IMR-90 (cell line): ENCODE data around the gene C5orf63. TPM values are rescaled to one million over a fixed set of nuclear protein-coding genes. Genes with fewer than 3 reads are reported as not detected.

Experiments used
- ATAC-seq: fragments of 200-7000 bp; cut with Tn5 transposase; 2 replicates; pipeline ENCODE4 v1.9.1; 2020; ENCODE audit warnings: low read depth, mild to moderate bottlenecking, moderate library complexity
- BruUV-seq: library from RNA; stranded (reverse); fragments of 400-500 nt; replicated peaks from 2 replicates; lab custom pipeline; 2021; lab: Mats Ljungman, UMichigan
- CTCF ChIA-PET: fragments of 300-600 bp; formaldehyde crosslinking; extraction: SDS; loops from one replicate; lab custom pipeline; 2021; ENCODE audit warnings: antibody characterized with exemption; lab: Yijun Ruan, JAX
- POLR2A ChIA-PET: fragments of 300-600 bp; sonication (Branson Sonifier 250); formaldehyde crosslinking; loops from one replicate; lab custom pipeline; 2022; ENCODE audit warnings: antibody characterized with exemption; ENCODE audit not compliant: unreplicated experiment; lab: Charles Lee
- DNase-seq: peaks from one replicate; pipeline ENCODE4 v3.0.0; 2013
- H2AFZ ChIP-seq: replicated peaks from 2 replicates; pipeline ENCODE3; 2013; ENCODE audit warnings: low read length, mild to moderate bottlenecking; ENCODE audit not compliant: poor library complexity
- H2AK5ac ChIP-seq: 2 replicates; pipeline ENCODE4 v1.6.1; 2013; ENCODE audit warnings: low read depth, low read length, inconsistent platforms
- H2AK9ac ChIP-seq: replicated peaks from 2 replicates; pipeline ENCODE3; 2013; ENCODE audit warnings: mild to moderate bottlenecking, low read depth, low read length, moderate library complexity; ENCODE audit not compliant: poor library complexity
- H2BK120ac ChIP-seq: 2 replicates; pipeline ENCODE4 v1.6.1; 2013; ENCODE audit warnings: low read depth, low read length, inconsistent platforms
- H2BK15ac ChIP-seq: 3 replicates; pipeline ENCODE4 v1.6.1; 2013; ENCODE audit warnings: low read depth, low read length, inconsistent platforms
- H2BK20ac ChIP-seq: 2 replicates; pipeline ENCODE4 v1.6.1; 2013; ENCODE audit warnings: low read depth, mild to moderate bottlenecking, inconsistent platforms, low read length, moderate library complexity
- H2BK5ac ChIP-seq: 2 replicates; pipeline ENCODE4 v1.6.1; 2013; ENCODE audit warnings: mild to moderate bottlenecking, low read depth, low read length, inconsistent platforms; ENCODE audit not compliant: poor library complexity, severe bottlenecking
- H3K14ac ChIP-seq: replicated peaks from 2 replicates; pipeline ENCODE4 v1.6.1; 2013; ENCODE audit warnings: low read depth, low read length, inconsistent platforms
- H3K18ac ChIP-seq: 2 replicates; pipeline ENCODE4 v1.6.1; 2013; ENCODE audit warnings: low read depth, low read length, control low read depth
- H3K23ac ChIP-seq: 2 replicates; pipeline ENCODE4 v1.6.1; 2013; ENCODE audit warnings: low read depth, low read length, inconsistent platforms
- H3K27ac ChIP-seq: 2 replicates; pipeline ENCODE4 v1.5.1; 2013; ENCODE audit warnings: mild to moderate bottlenecking, control low read depth, low read length; ENCODE audit not compliant: insufficient read depth
- H3K27me3 ChIP-seq: 2 replicates; pipeline ENCODE4 v1.6.1; 2013; ENCODE audit warnings: low read length; ENCODE audit not compliant: control insufficient read depth, insufficient read depth
- H3K36me3 ChIP-seq: 2 replicates; pipeline ENCODE4 v1.6.1; 2013; ENCODE audit warnings: low read length, mixed read lengths; ENCODE audit not compliant: control insufficient read depth, insufficient read depth
- H3K4ac ChIP-seq: 2 replicates; pipeline ENCODE4 v1.6.1; 2013; ENCODE audit warnings: low read depth, low read length, inconsistent platforms
- H3K4me1 ChIP-seq: 2 replicates; pipeline ENCODE4 v1.6.1; 2013; ENCODE audit warnings: low read length, mixed read lengths; ENCODE audit not compliant: control insufficient read depth, insufficient read depth
- H3K4me2 ChIP-seq: 2 replicates; pipeline ENCODE4 v1.6.1; 2013; ENCODE audit warnings: low read depth, mild to moderate bottlenecking, control low read depth, low read length, moderate library complexity
- H3K4me3 ChIP-seq: 2 replicates; pipeline ENCODE4 v1.5.1; 2013; ENCODE audit warnings: low read depth, mild to moderate bottlenecking, control low read depth, low read length, moderate library complexity; ENCODE audit not compliant: insufficient read depth
- H3K56ac ChIP-seq: 2 replicates; pipeline ENCODE4 v1.6.1; 2013; ENCODE audit warnings: low read length, inconsistent platforms; ENCODE audit not compliant: insufficient read depth; ENCODE audit errors: extremely low read depth
- H3K79me1 ChIP-seq, 2 experiments: 2 replicates each; pipeline ENCODE4 v1.6.1; 2013; ENCODE audit warnings: low read length in 2 of 2, inconsistent platforms in 1 of 2, low read depth in 1 of 2
- H3K9ac ChIP-seq: 2 replicates; pipeline ENCODE4 v1.6.1; 2013; ENCODE audit warnings: low read depth, low read length, control low read depth
- H3K9me1 ChIP-seq: 2 replicates; pipeline ENCODE4 v1.6.1; 2013; ENCODE audit warnings: low read length, inconsistent platforms; ENCODE audit not compliant: insufficient read depth
- H3K9me3 ChIP-seq: 2 replicates; pipeline ENCODE4 v1.6.1; 2013; ENCODE audit warnings: low read length; ENCODE audit not compliant: control insufficient read depth, insufficient read depth
- H4K20me1 ChIP-seq: 2 replicates; pipeline ENCODE4 v1.6.1; 2013; ENCODE audit warnings: low read length, inconsistent platforms; ENCODE audit not compliant: insufficient read depth
- H4K5ac ChIP-seq: 2 replicates; pipeline ENCODE4 v1.6.1; 2013; ENCODE audit warnings: mild to moderate bottlenecking, low read depth, low read length, control low read depth
- H4K8ac ChIP-seq, 2 experiments: 2 replicates each; pipeline ENCODE4 v1.6.1; 2013; ENCODE audit warnings: low read depth in 2 of 2, low read length in 2 of 2, control low read depth in 1 of 2, inconsistent platforms in 1 of 2
- H4K91ac ChIP-seq: 2 replicates; pipeline ENCODE4 v1.6.1; 2013; ENCODE audit warnings: low read depth, low read length, inconsistent platforms; ENCODE audit not compliant: insufficient read depth
- BHLHE40 ChIP-seq: fragments of 150-350 bp; IDR thresholded peaks from 2 replicates; pipeline ENCODE4 v1.6.1; 2016; ENCODE audit warnings: mild to moderate bottlenecking, low read depth, low read length
- CEBPB ChIP-seq: IDR thresholded peaks from 2 replicates; pipeline ENCODE4 v1.6.1; 2012; ENCODE audit warnings: low read depth, low read length, improper control_type of control experiment
- CHD1 ChIP-seq: IDR thresholded peaks from 2 replicates; pipeline ENCODE4 v1.6.1; 2012; ENCODE audit warnings: low read depth, low read length, improper control_type of control experiment
- FOS ChIP-seq: fragments of 150-350 bp; IDR thresholded peaks from 2 replicates; pipeline ENCODE4 v1.6.1; 2016; ENCODE audit warnings: low read depth, low read length
- MAFK ChIP-seq: IDR thresholded peaks from 2 replicates; pipeline ENCODE4 v1.6.1; 2012; ENCODE audit warnings: low read depth, low read length, improper control_type of control experiment
- MAZ ChIP-seq: IDR thresholded peaks from 2 replicates; pipeline ENCODE4 v1.6.1; 2012; ENCODE audit warnings: low read depth, mild to moderate bottlenecking, low read length, improper control_type of control experiment, moderate library complexity, borderline replicate concordance
- MXI1 ChIP-seq: IDR thresholded peaks from 2 replicates; pipeline ENCODE4 v1.6.1; 2012; ENCODE audit warnings: low read depth, mild to moderate bottlenecking, low read length, moderate library complexity, borderline replicate concordance
- NFE2L2 ChIP-seq: fragments of 150-350 bp; IDR thresholded peaks from 2 replicates; pipeline ENCODE4 v1.6.1; 2016; ENCODE audit warnings: low read depth, mild to moderate bottlenecking, low read length
- POLR2A ChIP-seq: IDR thresholded peaks from 2 replicates; pipeline ENCODE4 v1.6.1; 2012; ENCODE audit warnings: mild to moderate bottlenecking, low read depth, low read length
- RAD21 ChIP-seq: IDR thresholded peaks from 2 replicates; pipeline ENCODE4 v1.6.1; 2012; ENCODE audit warnings: low read length, improper control_type of control experiment
- RCOR1 ChIP-seq: IDR thresholded peaks from 2 replicates; pipeline ENCODE4 v1.6.1; 2012; ENCODE audit warnings: mild to moderate bottlenecking, low read length, improper control_type of control experiment; ENCODE audit not compliant: insufficient replicate concordance
- RFX5 ChIP-seq: IDR thresholded peaks from 2 replicates; pipeline ENCODE4 v1.8.0; 2012; ENCODE audit warnings: low read depth, mild to moderate bottlenecking, low read length, moderate library complexity
- SMC3 ChIP-seq: fragments of 150-350 bp; IDR thresholded peaks from 2 replicates; pipeline ENCODE4 v1.6.1; 2016; ENCODE audit warnings: low read depth, mild to moderate bottlenecking, antibody characterized with exemption, low read length, moderate library complexity
- WGBS, 2 experiments: methylation state at CpG; one replicate each; pipeline versions ENCODE4 v1.1.5 to v1.1.7; 2013; ENCODE audit warnings: missing lambda C conversion rate in 2 of 2; ENCODE audit not compliant: insufficient read length in 1 of 2; ENCODE audit errors: extremely low coverage in 2 of 2; 5-methylcytosine and 5-hydroxymethylcytosine counted together
- dilution Hi-C: fragments of 300-500 bp; cut with HindIII; formaldehyde crosslinking; loops from one replicate; pipeline ENCODE4 v1.14.3; 2018; ENCODE audit warnings: low sequenced_read_pairs; ENCODE audit not compliant: unreplicated experiment
- in situ Hi-C: fragments of 300-500 bp; cut with MboI; formaldehyde crosslinking; loops from 3 replicates; pipeline ENCODE4 v1.14.3; 2019; ENCODE audit warnings: low sequenced_read_pairs, inconsistent platforms, mixed read lengths
- intact Hi-C: fragments of 100-400 bp; cut with micrococcal nuclease; formaldehyde crosslinking; loops from 2 replicates; pipeline ENCODE4 v1.10.0; 2022
- polyA plus RNA-seq, 3 experiments: library from polyadenylated mRNA; depleted of rRNA; stranded (reverse); fragments of >200 nt; gene quantifications; 2 replicates each; pipeline ENCODE4 v1.2.3, GENCODE V29; 2012; ENCODE audit warnings: low replicate concordance in 1 of 3
- total RNA-seq: library from RNA; depleted of rRNA; stranded (reverse); fragments of >200 nt; gene quantifications from 2 replicates; pipeline ENCODE4 v1.2.3, GENCODE V29; 2012
- TF ChIP-seq, protein P1 (sequence below): fragments of 150-350 bp; IDR thresholded peaks from 2 replicates; pipeline ENCODE4 v1.6.1; 2016; ENCODE audit warnings: low read depth, mild to moderate bottlenecking, low read length, moderate library complexity, borderline replicate concordance
- TF ChIP-seq, protein P2 (sequence below): conservative IDR thresholded peaks from 2 replicates; pipeline ENCODE4 v1.5.1; 2012; ENCODE audit warnings: mild to moderate bottlenecking, low read depth, low read length, improper control_type of control experiment
- TF ChIP-seq, protein P3 (sequence below): fragments of 150-350 bp; IDR thresholded peaks from 2 replicates; pipeline ENCODE4 v1.6.1; 2017; ENCODE audit warnings: mild to moderate bottlenecking, antibody characterized with exemption, low read length, low read depth

Gene C5orf63
- total and polyA plus RNA-seq, 2 of the 4 experiments (the other 2 are of a cell fraction) = 0.72 to 1.1 TPM

DNA sequence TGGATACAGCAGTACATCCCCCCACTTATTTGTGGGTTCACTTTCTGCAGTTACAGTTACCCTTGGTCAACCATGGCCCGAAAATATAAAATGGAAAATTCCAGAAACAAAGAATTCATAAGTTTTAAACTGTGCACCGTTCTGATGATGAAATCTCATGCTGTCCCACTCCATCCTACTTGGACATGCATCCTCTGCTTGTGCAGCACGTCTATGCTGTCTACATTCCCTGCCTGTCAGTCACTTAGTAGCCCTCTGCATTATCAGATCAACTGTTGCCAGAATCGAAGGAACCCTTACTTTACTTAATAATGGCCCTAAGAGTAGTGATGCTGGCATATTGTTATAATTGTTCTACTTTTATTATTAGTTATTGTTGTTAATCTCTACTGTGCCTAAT, 57.6 kb downstream of the C5orf63 start:
- H3K27me3 ChIP-seq = no peaks in the 10 kb centered on the region
- no peak overlapping the region for H4K5ac ChIP-seq
- dilution Hi-C loops (no loop called here), intact Hi-C loops (no loop called here), in situ Hi-C loops (no loop called here)
- 0 out of 2 replicates have a peak overlapping the region, but pooled peaks have one; percentile 17 for H3K14ac ChIP-seq
- TF ChIP-seq RAD21 (no peak), POLR2A (no peak), MAZ (no peak), RCOR1 (no peak), MAFK (no peak), SMC3 (no peak), MXI1 (no peak), NFE2L2 (no peak), FOS (no peak), BHLHE40 (no peak), CHD1 (no peak), CEBPB (no peak; the same call in 1 of the 2 replicates), RFX5 (no peak)
- TF ChIP-seq, protein P1, sequence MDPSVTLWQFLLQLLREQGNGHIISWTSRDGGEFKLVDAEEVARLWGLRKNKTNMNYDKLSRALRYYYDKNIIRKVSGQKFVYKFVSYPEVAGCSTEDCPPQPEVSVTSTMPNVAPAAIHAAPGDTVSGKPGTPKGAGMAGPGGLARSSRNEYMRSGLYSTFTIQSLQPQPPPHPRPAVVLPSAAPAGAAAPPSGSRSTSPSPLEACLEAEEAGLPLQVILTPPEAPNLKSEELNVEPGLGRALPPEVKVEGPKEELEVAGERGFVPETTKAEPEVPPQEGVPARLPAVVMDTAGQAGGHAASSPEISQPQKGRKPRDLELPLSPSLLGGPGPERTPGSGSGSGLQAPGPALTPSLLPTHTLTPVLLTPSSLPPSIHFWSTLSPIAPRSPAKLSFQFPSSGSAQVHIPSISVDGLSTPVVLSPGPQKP = no peak
- TF ChIP-seq, protein P2, sequence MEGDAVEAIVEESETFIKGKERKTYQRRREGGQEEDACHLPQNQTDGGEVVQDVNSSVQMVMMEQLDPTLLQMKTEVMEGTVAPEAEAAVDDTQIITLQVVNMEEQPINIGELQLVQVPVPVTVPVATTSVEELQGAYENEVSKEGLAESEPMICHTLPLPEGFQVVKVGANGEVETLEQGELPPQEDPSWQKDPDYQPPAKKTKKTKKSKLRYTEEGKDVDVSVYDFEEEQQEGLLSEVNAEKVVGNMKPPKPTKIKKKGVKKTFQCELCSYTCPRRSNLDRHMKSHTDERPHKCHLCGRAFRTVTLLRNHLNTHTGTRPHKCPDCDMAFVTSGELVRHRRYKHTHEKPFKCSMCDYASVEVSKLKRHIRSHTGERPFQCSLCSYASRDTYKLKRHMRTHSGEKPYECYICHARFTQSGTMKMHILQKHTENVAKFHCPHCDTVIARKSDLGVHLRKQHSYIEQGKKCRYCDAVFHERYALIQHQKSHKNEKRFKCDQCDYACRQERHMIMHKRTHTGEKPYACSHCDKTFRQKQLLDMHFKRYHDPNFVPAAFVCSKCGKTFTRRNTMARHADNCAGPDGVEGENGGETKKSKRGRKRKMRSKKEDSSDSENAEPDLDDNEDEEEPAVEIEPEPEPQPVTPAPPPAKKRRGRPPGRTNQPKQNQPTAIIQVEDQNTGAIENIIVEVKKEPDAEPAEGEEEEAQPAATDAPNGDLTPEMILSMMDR = no peak
- TF ChIP-seq, protein P3, sequence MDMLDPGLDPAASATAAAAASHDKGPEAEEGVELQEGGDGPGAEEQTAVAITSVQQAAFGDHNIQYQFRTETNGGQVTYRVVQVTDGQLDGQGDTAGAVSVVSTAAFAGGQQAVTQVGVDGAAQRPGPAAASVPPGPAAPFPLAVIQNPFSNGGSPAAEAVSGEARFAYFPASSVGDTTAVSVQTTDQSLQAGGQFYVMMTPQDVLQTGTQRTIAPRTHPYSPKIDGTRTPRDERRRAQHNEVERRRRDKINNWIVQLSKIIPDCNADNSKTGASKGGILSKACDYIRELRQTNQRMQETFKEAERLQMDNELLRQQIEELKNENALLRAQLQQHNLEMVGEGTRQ = no peak
- H3K4me2 ChIP-seq = no peak overlapping the region
- H3K9ac ChIP-seq = no peak overlapping the region
- DNase-seq (no peak), ATAC-seq (no peak)
- H4K91ac ChIP-seq = no peak overlapping the region
- ChIA-PET CTCF (no interaction called here), POLR2A (no interaction called here)
- peaks cover 3% of the 10 kb centered on the region; the same call in 1 of the 2 replicates for H3K4me1 ChIP-seq
- H3K36me3 ChIP-seq = no peaks in the 10 kb centered on the region
- WGBS, 2 experiments = no CpG with 5 or more reads among the region's 4 CpGs
- no peak overlapping the region for H2AK5ac ChIP-seq
- H4K20me1 ChIP-seq = no peaks in the 10 kb centered on the region
- no peak overlapping the region for H2BK15ac ChIP-seq
- H2BK20ac ChIP-seq = no peak overlapping the region
- no peak overlapping the region for H3K18ac ChIP-seq
- H3K23ac ChIP-seq = no peak overlapping the region
- no peaks in the 10 kb centered on the region for H3K9me3 ChIP-seq
- no peak overlapping the region for H3K4ac ChIP-seq
- no peak overlapping the region for H2AK9ac ChIP-seq
- no peak overlapping the region for H2AFZ ChIP-seq
- peaks cover 13 to 27% of the 10 kb centered on the region in 2 experiments for H3K79me1 ChIP-seq
- H3K9me1 ChIP-seq = peaks cover 3% of the 10 kb centered on the region; the same call in 1 of the 2 replicates
- H2BK5ac ChIP-seq = no peak overlapping the region
- no peak overlapping the region for H2BK120ac ChIP-seq
- H3K27ac ChIP-seq = no peak overlapping the region
- H4K8ac ChIP-seq = no peak overlapping the region; a peak in 1 of 4 replicates
- no TSS peak for BruUV-seq
- no peak overlapping the region for H3K4me3 ChIP-seq
- H3K56ac ChIP-seq = no peak overlapping the region
